Esophagus muscularis mucosa (tissue), 3 donors: Measurements from ENCODE around the gene LSM2.

ENCODE experiments used
- CTCF ChIP-seq, 3 experiments: fragments of 200-600 bp in 2 of 3; fragments of 450-650 bp in 1 of 3; sonication (generic) in 2 of 3; IDR thresholded peaks; one replicate each; pipeline ENCODE4 v1.5.1; 2017 to 2019; ENCODE audit warnings: antibody characterized with exemption in 3 of 3, mild to moderate bottlenecking in 2 of 3, moderate library complexity in 1 of 3
- POLR2A ChIP-seq: fragments of 450-650 bp; IDR thresholded peaks from one replicate; pipeline ENCODE4 v1.6.1; 2017; ENCODE audit warnings: antibody characterized with exemption, moderate library complexity, mild to moderate bottlenecking, low read depth

DNA sequence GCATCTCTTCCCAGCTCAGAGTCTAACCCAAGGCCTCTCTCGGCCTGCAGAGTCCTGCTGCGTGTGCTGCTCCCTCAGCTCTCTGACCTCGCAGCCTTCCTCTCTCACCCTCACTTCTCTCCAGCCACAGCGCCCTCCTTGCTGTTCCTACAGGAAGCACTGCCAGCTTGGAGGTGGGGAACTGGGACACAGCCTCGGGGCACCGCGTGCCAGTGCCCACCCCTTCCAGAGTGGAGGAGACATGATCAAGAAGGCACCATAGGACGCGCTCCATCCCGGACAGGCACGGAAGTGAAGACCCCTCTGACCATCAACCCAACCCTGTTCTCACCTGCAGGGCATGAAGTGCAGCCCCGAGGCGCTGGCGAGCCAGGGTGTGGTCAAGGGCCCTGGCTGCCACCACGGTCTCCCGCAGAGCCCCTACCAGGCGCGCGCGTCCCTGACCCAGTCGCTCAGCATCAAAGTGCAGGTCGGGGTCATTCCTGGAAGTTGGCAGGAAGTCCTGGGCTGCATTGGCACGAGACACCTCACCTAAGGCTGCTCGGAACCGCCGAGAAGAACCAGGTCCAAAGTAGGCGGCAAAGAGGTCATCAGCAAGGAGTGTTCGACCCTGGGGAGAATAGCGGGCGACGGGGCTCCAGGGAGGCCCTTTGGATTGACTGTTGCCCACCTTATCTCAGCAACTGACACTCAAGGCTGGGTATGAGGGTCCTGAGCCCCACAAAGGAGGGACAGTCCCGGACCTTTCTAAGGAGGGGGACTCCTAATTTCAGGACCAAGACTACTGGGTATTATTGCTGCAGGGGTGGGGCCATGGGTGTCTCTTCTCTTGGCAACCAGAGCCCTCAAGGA is 30.9 kb downstream of the LSM2 start:
- no peak for TF ChIP-seq POLR2A
- TF ChIP-seq CTCF (IDR thresholded peaks at IDR 0.05): no peak
